H9 (cell line): Measurements from ENCODE around the gene SOX13. TPM values are rescaled to one million over a fixed set of nuclear protein-coding genes. Genes with fewer than 3 reads are reported as not detected.

Source experiments
- DNase-seq: peaks from one replicate; pipeline ENCODE4 v3.0.0-alpha.2; 2017
- H2AFZ ChIP-seq: one replicate; pipeline ENCODE4 v1.6.1; 2013; ENCODE audit warnings: mild to moderate bottlenecking, low read length, control low read depth, moderate library complexity
- H2AK5ac ChIP-seq: 2 replicates; pipeline ENCODE4 v1.6.1; 2013; ENCODE audit warnings: low read length, control low read depth, mixed read lengths; ENCODE audit not compliant: insufficient read length
- H2BK120ac ChIP-seq: one replicate; pipeline ENCODE4 v1.6.1; 2013; ENCODE audit warnings: low read depth, mild to moderate bottlenecking, low read length, control low read depth, inconsistent platforms; ENCODE audit not compliant: poor library complexity, severe bottlenecking
- H2BK12ac ChIP-seq: 2 replicates; pipeline ENCODE4 v1.6.1; 2013; ENCODE audit warnings: low read length, control low read depth, mixed read lengths, low read depth; ENCODE audit not compliant: insufficient read length
- H2BK15ac ChIP-seq: 2 replicates; pipeline ENCODE4 v1.6.1; 2013; ENCODE audit warnings: low read depth, low read length, control low read depth
- H2BK20ac ChIP-seq: one replicate; pipeline ENCODE4 v1.6.1; 2013; ENCODE audit warnings: low read depth, mild to moderate bottlenecking, low read length, control low read depth, inconsistent platforms; ENCODE audit not compliant: poor library complexity, severe bottlenecking
- H2BK5ac ChIP-seq: 2 replicates; pipeline ENCODE4 v1.6.1; 2013; ENCODE audit warnings: low read length, control low read depth, mixed read lengths; ENCODE audit not compliant: insufficient read length
- H3K14ac ChIP-seq: 2 replicates; pipeline ENCODE4 v1.6.1; 2013; ENCODE audit warnings: low read length, control low read depth; ENCODE audit not compliant: insufficient read depth
- H3K18ac ChIP-seq: 2 replicates; pipeline ENCODE4 v1.6.1; 2013; ENCODE audit warnings: low read depth, mild to moderate bottlenecking, mixed read lengths, low read length, control low read depth; ENCODE audit not compliant: insufficient read length
- H3K23ac ChIP-seq: 2 replicates; pipeline ENCODE4 v1.6.1; 2013; ENCODE audit warnings: low read length, control low read depth, mixed read lengths, low read depth; ENCODE audit not compliant: insufficient read length
- H3K23me2 ChIP-seq: 2 replicates; pipeline ENCODE4 v1.6.1; 2013; ENCODE audit warnings: low read depth, mild to moderate bottlenecking, mixed read lengths, low read length, control low read depth; ENCODE audit not compliant: insufficient read length, poor library complexity, severe bottlenecking
- H3K27ac ChIP-seq: 2 replicates; pipeline ENCODE4 v1.5.1; 2013; ENCODE audit warnings: low read length, control low read depth, mixed read lengths, low read depth; ENCODE audit not compliant: insufficient read length
- H3K27me3 ChIP-seq: 2 replicates; pipeline ENCODE4 v1.6.1; 2013; ENCODE audit warnings: low read length, control low read depth, inconsistent platforms; ENCODE audit not compliant: insufficient read depth
- H3K4ac ChIP-seq: 2 replicates; pipeline ENCODE4 v1.6.1; 2013; ENCODE audit warnings: low read depth, mild to moderate bottlenecking, control low read depth, inconsistent platforms, low read length, moderate library complexity
- H3K4me1 ChIP-seq: 2 replicates; pipeline ENCODE4 v1.6.1; 2013; ENCODE audit warnings: low read length, control low read depth, inconsistent platforms; ENCODE audit not compliant: insufficient read depth
- H3K4me2 ChIP-seq: 2 replicates; pipeline ENCODE4 v1.6.1; 2013; ENCODE audit warnings: low read length, control low read depth, mixed read lengths; ENCODE audit not compliant: insufficient read length, insufficient read depth
- H3K56ac ChIP-seq: 2 replicates; pipeline ENCODE4 v1.6.1; 2013; ENCODE audit warnings: low read depth, mild to moderate bottlenecking, mixed read lengths, low read length, control low read depth; ENCODE audit not compliant: insufficient read length
- H3K79me1 ChIP-seq: 2 replicates; pipeline ENCODE4 v1.6.1; 2013; ENCODE audit warnings: low read depth, mild to moderate bottlenecking, moderate library complexity, low read length, control low read depth, inconsistent platforms; ENCODE audit not compliant: insufficient read depth, poor library complexity, severe bottlenecking
- H3K79me2 ChIP-seq: 2 replicates; pipeline ENCODE4 v1.6.1; 2013; ENCODE audit warnings: low read length, control low read depth, inconsistent platforms; ENCODE audit not compliant: insufficient read depth
- H3K9ac ChIP-seq: 2 replicates; pipeline ENCODE4 v1.6.1; 2013; ENCODE audit warnings: low read length, control low read depth, mixed read lengths; ENCODE audit not compliant: insufficient read length; ENCODE audit errors: extremely low read depth
- H3K9me3 ChIP-seq: one replicate; pipeline ENCODE4 v1.6.1; 2013; ENCODE audit warnings: low read depth, low read length, inconsistent platforms; ENCODE audit not compliant: control insufficient read depth
- H3T11ph ChIP-seq: one replicate; pipeline ENCODE4 v1.6.1; 2013; ENCODE audit warnings: mild to moderate bottlenecking, low read length, control low read depth, inconsistent platforms
- H4K20me1 ChIP-seq: one replicate; pipeline ENCODE4 v1.6.1; 2013; ENCODE audit not compliant: control insufficient read depth, insufficient read length, insufficient read depth
- H4K5ac ChIP-seq: 2 replicates; pipeline ENCODE4 v1.6.1; 2013; ENCODE audit warnings: low read depth, mild to moderate bottlenecking, mixed read lengths, low read length, control low read depth; ENCODE audit not compliant: insufficient read length
- H4K8ac ChIP-seq: replicated peaks from 2 replicates; pipeline ENCODE4 v1.6.1; 2013; ENCODE audit warnings: low read length, control low read depth, mixed read lengths, low read depth; ENCODE audit not compliant: insufficient read length
- H4K91ac ChIP-seq: 2 replicates; pipeline ENCODE4 v1.6.1; 2013; ENCODE audit warnings: low read depth, mild to moderate bottlenecking, moderate library complexity, mixed read lengths, low read length, control low read depth; ENCODE audit not compliant: insufficient read length
- H3K27ac Mint-ChIP-seq, 3 experiments: 2 replicates in 2 of 3; 3 replicates in 1 of 3; pipeline ENCODE4 v1.8.0; 2020 to 2021; ENCODE audit warnings: mixed read lengths in 3 of 3, mild to moderate bottlenecking in 1 of 3, moderate library complexity in 1 of 3
- H3K27me3 Mint-ChIP-seq: 2 replicates; pipeline ENCODE4 v1.8.0; 2021; ENCODE audit warnings: low read depth, mild to moderate bottlenecking, moderate library complexity, mixed read lengths
- H3K36me3 Mint-ChIP-seq, 3 experiments: 2 replicates in 2 of 3; 3 replicates in 1 of 3; pipeline ENCODE4 v1.8.0; 2020 to 2021; ENCODE audit warnings: low read depth in 3 of 3, mixed read lengths in 3 of 3; ENCODE audit not compliant: insufficient read depth in 1 of 3
- H3K4me1 Mint-ChIP-seq, 2 experiments: 2 replicates each; pipeline ENCODE4 v1.8.0; 2020; ENCODE audit warnings: mixed read lengths in 2 of 2
- H3K4me3 Mint-ChIP-seq, 2 experiments: 2 replicates in 1 of 2; 3 replicates in 1 of 2; pipeline ENCODE4 v1.8.0; 2020 to 2021; ENCODE audit warnings: mild to moderate bottlenecking in 2 of 2, mixed read lengths in 2 of 2, moderate library complexity in 1 of 2
- H3K9me3 Mint-ChIP-seq, 2 experiments: 2 replicates in 1 of 2; 3 replicates in 1 of 2; pipeline ENCODE4 v1.8.0; 2020; ENCODE audit warnings: mild to moderate bottlenecking in 2 of 2, mixed read lengths in 2 of 2, moderate library complexity in 1 of 2
- CTCF ChIP-seq: fragments of 200-600 bp; sonication (generic); conservative IDR thresholded peaks from 3 replicates; pipeline ENCODE4 v1.8.0; 2021; ENCODE audit warnings: antibody characterized with exemption, mild to moderate bottlenecking
- WGBS: extraction: QIAGEN DNeasy Blood & Tissue Kit; methylation state at CpG from one replicate; pipeline ENCODE4 v1.1.7; 2013; ENCODE audit warnings: missing lambda C conversion rate, low lambda C conversion rate, mixed read lengths; ENCODE audit not compliant: insufficient read length; ENCODE audit errors: extremely low coverage; 5-methylcytosine and 5-hydroxymethylcytosine counted together
- total RNA-seq: library from RNA; stranded (reverse); gene quantifications from 2 replicates; pipeline ENCODE4 v1.2.1, GENCODE V29; 2021

Gene SOX13
- total RNA-seq, 1 experiment from 2014 or later, result 120 TPM

GRCh38 chr1:204062106-204062505 lies 10.8 kb upstream of the SOX13 start:
- no peaks in the 10 kb centered on the region for H3K36me3 Mint-ChIP-seq
- H3K27me3 Mint-ChIP-seq, result peaks cover 2% of the 10 kb centered on the region; the same call in 1 of the 2 replicates
- no peak overlapping the region for H3T11ph ChIP-seq
- no peaks in the 10 kb centered on the region for H3K23me2 ChIP-seq
- H3K4me1 Mint-ChIP-seq, result peaks cover 33 to 36% of the 10 kb centered on the region in 2 experiments
- H3K27ac ChIP-seq, result no peak overlapping the region
- H3K4me3 Mint-ChIP-seq, result no peak overlapping the region
- no peak overlapping the region for H2AK5ac ChIP-seq
- no peak overlapping the region for H3K9ac ChIP-seq
- no peak overlapping the region for H3K14ac ChIP-seq
- H3K18ac ChIP-seq, result no peak overlapping the region
- no peak overlapping the region for H2BK5ac ChIP-seq
- no peaks in the 10 kb centered on the region for H3K79me2 ChIP-seq
- H3K4me2 ChIP-seq, result no peak overlapping the region
- H2BK12ac ChIP-seq, result no peak overlapping the region
- H3K27me3 ChIP-seq, result no peaks in the 10 kb centered on the region
- no CpG with 5 or more reads among the region's 2 CpGs for WGBS
- H2AFZ ChIP-seq, result no peak overlapping the region
- H4K91ac ChIP-seq, result no peak overlapping the region
- H3K56ac ChIP-seq, result no peak overlapping the region
- no peak overlapping the region for H2BK15ac ChIP-seq
- H3K79me1 ChIP-seq, result no peaks in the 10 kb centered on the region
- H3K9me3 Mint-ChIP-seq, result no peaks in the 10 kb centered on the region
- no peaks in the 10 kb centered on the region for H4K20me1 ChIP-seq
- H3K23ac ChIP-seq, result no peak overlapping the region
- H3K27ac Mint-ChIP-seq, result no peak overlapping the region
- DNase-seq, result no peak
- TF ChIP-seq CTCF, result no peak
- peaks cover 10% of the 10 kb centered on the region; the same call in 1 of the 2 replicates for H3K4me1 ChIP-seq
- no peaks in the 10 kb centered on the region for H3K9me3 ChIP-seq
- H3K4ac ChIP-seq, result no peak overlapping the region
- H4K5ac ChIP-seq, result no peak overlapping the region
- H2BK20ac ChIP-seq, result no peak overlapping the region
- no peak overlapping the region for H2BK120ac ChIP-seq
- no peak overlapping the region for H4K8ac ChIP-seq
